Epithelial cell of proximal tubule (primary cell): ENCODE measurements around the gene DIS3L2. TPM values are rescaled to one million over a fixed set of nuclear protein-coding genes. Genes with fewer than 3 reads are reported as not detected.
"Not testable (repeated sequence)": the region's sequence is repeated elsewhere in the genome, so short reads cannot be mapped to it uniquely, and the experiment has no call there.

Experiments used
- DNase-seq: peaks from one replicate; pipeline ENCODE4 v3.0.0-alpha.2; 2011; ENCODE audit warnings: low read depth
- H3K4me3 ChIP-seq: 2 replicates; pipeline ENCODE4 v1.5.1; 2011; ENCODE audit warnings: low read depth, mild to moderate bottlenecking, low read length
- CTCF ChIP-seq: conservative IDR thresholded peaks from 2 replicates; pipeline ENCODE4 v1.5.1; 2012; ENCODE audit warnings: low read depth, mild to moderate bottlenecking, low read length
- total RNA-seq: library from RNA; depleted of rRNA; stranded (reverse); fragments of >200 nt; gene quantifications from 2 replicates; pipeline ENCODE4 v1.2.3, GENCODE V29; 2015

Gene DIS3L2
- total RNA-seq, 1 donor from 2014 or later: 31.6 TPM

DNA sequence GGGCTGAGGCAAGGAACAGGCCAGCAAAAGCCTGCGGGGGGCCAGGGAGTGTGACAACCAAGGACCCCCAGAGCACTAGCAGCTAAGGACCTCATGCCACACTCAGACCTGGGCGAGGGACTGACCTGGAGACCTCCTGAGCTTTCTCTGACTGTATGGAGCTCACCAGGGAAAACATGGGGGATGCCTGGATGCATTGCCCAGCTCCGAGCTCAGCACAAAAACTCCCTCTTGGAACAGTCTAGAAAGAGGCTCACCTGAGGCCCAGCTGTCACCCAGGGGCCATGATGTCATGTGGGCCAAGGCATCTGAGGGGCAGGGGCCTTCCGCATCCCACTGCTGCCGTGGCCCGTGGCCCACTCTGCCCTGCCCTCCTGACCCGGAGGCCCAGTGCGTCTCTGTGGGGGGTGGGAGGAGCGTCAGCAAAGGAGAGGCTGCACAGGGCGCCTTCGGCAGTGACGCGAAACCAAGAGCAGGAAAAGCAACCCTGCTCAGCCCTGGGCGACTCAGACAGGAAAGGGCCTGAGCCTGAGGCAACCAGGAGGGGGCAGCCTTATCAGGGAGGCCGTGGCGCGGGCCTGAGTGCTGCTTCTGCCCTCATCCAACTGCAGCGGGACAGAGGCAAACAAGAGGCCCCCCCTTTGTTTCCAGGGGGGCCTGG lies 359.8 kb downstream of the DIS3L2 start:
- no peak for TF ChIP-seq CTCF
- no peak for DNase-seq
- no peak overlapping the region for H3K4me3 ChIP-seq

- no peak overlapping the region for H3K4me3 ChIP-seq
- no peak for DNase-seq
- TF ChIP-seq CTCF: no peak
Observed at GRCh38 chr2:232321817-232322559, 360.5 kb downstream of the DIS3L2 start.

GRCh38 chr2:232322560-232323327 lies 361.2 kb downstream of the DIS3L2 start:
- no peak overlapping the region for H3K4me3 ChIP-seq
- no peak for TF ChIP-seq CTCF
- DNase-seq: no peak

- no peak overlapping the region for H3K4me3 ChIP-seq
- TF ChIP-seq CTCF: no peak
- DNase-seq: no peak
Observed at GRCh38 chr2:232323328-232323650, 361.8 kb downstream of the DIS3L2 start.

DNA sequence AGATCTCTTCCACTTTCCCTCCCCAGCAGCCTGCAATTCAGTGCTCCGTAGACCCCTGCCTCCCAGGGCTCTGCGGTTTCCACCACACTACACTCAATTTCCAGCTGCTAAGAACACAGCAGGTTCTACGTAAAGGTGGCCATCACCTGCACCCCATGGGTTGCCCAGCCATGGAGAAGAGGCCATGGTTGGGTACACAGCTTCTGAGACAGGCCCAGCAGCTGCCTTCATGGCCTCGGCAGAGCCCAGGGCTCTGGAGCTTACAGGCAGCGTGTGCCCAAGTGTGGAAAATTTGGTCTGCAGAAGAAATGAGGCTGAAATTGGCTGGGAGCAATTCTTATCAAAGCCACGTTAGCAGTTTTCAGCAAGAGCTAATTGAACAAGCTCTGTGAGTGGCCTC lies 362.5 kb downstream of the DIS3L2 start:
- not testable (repeated sequence) for DNase-seq, H3K4me3 ChIP-seq

DNA sequence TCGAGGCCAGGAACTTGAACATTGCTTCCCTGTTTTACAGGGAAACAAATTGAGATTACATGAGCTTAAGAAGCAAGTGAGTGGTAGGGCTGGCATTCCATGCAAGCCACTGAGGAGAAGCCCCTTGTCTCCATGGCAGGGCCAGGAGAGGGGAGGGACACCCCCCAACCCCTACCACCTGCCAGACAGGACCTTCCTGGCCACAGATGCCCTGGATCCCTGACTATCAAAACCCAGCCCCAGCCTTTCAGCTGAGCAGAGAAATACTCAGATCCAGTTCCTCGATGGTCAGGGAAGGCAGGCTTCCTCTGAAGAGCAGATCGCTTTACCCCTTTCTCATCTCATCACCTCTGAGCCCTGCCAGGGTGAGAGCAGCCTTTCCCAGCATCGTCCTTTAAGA lies 363.3 kb downstream of the DIS3L2 start:
- H3K4me3 ChIP-seq: no peak overlapping the region
- no peak for TF ChIP-seq CTCF
- DNase-seq: no peak
